ENCODE results near the gene NSUN3.

- peak in 1 of 4 experiments; percentile 9 for TF ChIP-seq CTCF (IDR thresholded peaks at IDR 0.05)
- no peak for TF ChIP-seq POLR2A (IDR thresholded peaks at IDR 0.05)
- no peak for TF ChIP-seq EP300 (IDR thresholded peaks at IDR 0.05)
- TF ChIP-seq POLR2AphosphoS5 (IDR thresholded peaks at IDR 0.05): no peak
Measured at GRCh38 chr3:94061297-94061696, 1.6 kb upstream of the NSUN3 start.
